Karpas-422 (cell line): ENCODE measurements around the gene AGBL4. TPM values are rescaled to one million over a fixed set of nuclear protein-coding genes. Genes with fewer than 3 reads are reported as not detected.

Experiments
- DNase-seq: peaks from one replicate; pipeline ENCODE4 v3.0.0-alpha.2; 2015
- H2AFZ ChIP-seq: fragments of 200-600 bp; sonication (generic); 2 replicates; pipeline ENCODE4 v1.6.1; 2014; ENCODE audit warnings: antibody characterized with exemption, low read length, mixed read lengths
- H3K27ac ChIP-seq: fragments of 200-600 bp; sonication (generic); 2 replicates; pipeline ENCODE4 v1.5.1; 2014; ENCODE audit warnings: mild to moderate bottlenecking, low read length, moderate library complexity
- H3K27me3 ChIP-seq: fragments of 200-600 bp; sonication (generic); 2 replicates; pipeline ENCODE4 v1.6.1; 2014; ENCODE audit warnings: low read length, mixed read lengths
- H3K36me3 ChIP-seq: fragments of 200-600 bp; sonication (generic); 2 replicates; pipeline ENCODE4 v1.6.1; 2014; ENCODE audit warnings: low read length, mixed read lengths; ENCODE audit not compliant: insufficient read depth
- H3K4me1 ChIP-seq: fragments of 200-600 bp; sonication (generic); 2 replicates; pipeline ENCODE4 v1.6.1; 2014; ENCODE audit warnings: mild to moderate bottlenecking, low read length, mixed read lengths
- H3K4me2 ChIP-seq: fragments of 200-600 bp; sonication (generic); 2 replicates; pipeline ENCODE4 v1.6.1; 2014; ENCODE audit warnings: low read length, low read depth, mild to moderate bottlenecking; ENCODE audit not compliant: poor library complexity, severe bottlenecking
- H3K4me3 ChIP-seq: fragments of 200-600 bp; sonication (generic); 2 replicates; pipeline ENCODE4 v1.5.1; 2014; ENCODE audit warnings: mild to moderate bottlenecking, antibody characterized with exemption, low read length, mixed read lengths
- H3K79me2 ChIP-seq: fragments of 200-600 bp; sonication (generic); 2 replicates; pipeline ENCODE4 v1.6.1; 2014; ENCODE audit warnings: mild to moderate bottlenecking, low read length, mixed read lengths
- H3K9ac ChIP-seq: fragments of 200-600 bp; sonication (generic); 2 replicates; pipeline ENCODE4 v1.6.0; 2014; ENCODE audit warnings: low read length
- H3K9me2 ChIP-seq: fragments of 200-600 bp; sonication (generic), shearing (Covaris generic); replicated peaks from 2 replicates; pipeline ENCODE4 v1.6.0; 2014; ENCODE audit warnings: mild to moderate bottlenecking, low read length, moderate library complexity; ENCODE audit not compliant: insufficient read depth
- H3K9me3 ChIP-seq: fragments of 300-700, 200-600 bp; sonication (generic); 2 replicates; pipeline ENCODE4 v1.6.1; 2014; ENCODE audit warnings: low read length, mixed read lengths
- H4K20me1 ChIP-seq: fragments of 200-600 bp; sonication (generic); 2 replicates; pipeline ENCODE4 v1.6.1; 2014; ENCODE audit warnings: mild to moderate bottlenecking, antibody characterized with exemption, low read length, low read depth; ENCODE audit not compliant: insufficient read depth
- total RNA-seq: library from RNA; depleted of rRNA; stranded (reverse); fragments of >200 nt; shearing (Covaris generic); gene quantifications from 2 replicates; pipeline ENCODE4 v1.2.3, GENCODE V29; 2014; ENCODE audit warnings: low replicate concordance; rRNA removed

The AGBL4 gene
- total RNA-seq: not detected in 2 replicates

DNA sequence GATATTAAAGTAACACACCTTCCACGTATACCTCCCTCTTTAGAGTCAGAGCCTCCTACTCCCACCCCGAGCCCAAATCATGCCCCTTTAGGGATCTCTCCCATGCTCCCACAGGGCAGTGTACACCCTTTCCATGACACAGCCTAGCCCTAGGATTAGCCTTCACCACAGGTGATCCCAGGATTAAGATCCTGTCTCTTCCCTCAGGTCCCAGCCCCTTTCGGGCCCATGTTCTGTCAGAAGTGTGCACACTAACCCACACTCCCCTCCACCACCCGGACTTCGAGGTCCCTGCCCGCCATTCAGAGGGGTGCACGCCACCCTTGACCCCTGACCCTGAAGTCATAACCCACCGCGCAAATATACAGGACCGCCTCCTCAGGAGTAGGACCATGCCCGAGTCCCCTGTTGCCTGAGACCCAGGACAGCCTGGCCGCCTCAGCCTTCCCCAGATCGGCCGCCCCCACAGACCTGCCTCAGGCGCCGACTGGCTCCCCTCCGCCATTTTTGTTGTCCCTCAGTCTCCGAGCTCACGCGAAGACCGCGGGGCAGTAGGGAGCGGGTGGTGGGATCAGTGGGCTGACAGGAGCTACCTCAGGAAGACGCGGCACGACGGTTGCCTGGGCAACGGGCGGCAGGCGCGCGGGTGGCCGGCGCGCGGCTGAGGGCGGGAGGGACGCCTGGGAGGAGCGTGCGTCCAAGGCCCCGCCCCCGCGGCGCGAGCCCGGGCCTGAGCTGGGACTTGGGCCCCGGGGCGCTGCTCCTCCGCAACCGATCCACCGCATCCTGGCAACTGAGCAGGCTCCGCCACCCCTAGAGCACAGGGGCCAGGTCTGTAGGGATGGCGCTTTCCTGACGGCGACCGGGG lies at the start of gene AGBL4:
AGBL4 (minus strand) TSS at position 663 of the 868 bp plus-strand sequence.
- Histone ChIP-seq H3K4me3 (no peak within 1 kb of the TSS), H3K4me2 (no peak within 1 kb of the TSS), H2AFZ (no peak within 1 kb of the TSS)

DNA sequence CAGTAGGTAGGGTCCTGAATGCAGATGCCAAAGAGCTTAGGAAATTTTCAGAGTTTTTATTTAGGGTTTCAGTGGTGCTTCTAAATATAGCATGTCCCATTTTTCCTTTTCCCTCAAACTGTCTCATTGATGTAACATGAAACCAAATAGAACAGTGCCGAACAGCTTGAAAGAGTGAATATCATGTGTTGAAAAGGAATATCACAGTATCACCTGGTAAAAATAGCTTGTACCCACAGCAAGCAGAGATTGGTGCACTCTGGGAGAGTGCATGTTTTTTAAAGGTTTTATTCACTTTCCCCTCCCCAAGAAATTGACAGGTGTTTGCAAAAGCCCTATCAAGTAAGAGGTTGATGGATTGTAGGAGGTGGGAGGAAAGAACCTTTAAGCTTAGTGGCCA lies 43.1 kb upstream of the AGBL4 start:
- no peak overlapping the region for H3K9ac ChIP-seq
- no peaks in the 10 kb centered on the region for H3K4me1 ChIP-seq
- H3K4me2 ChIP-seq: no peak overlapping the region
- no peak for DNase-seq
- H3K27ac ChIP-seq: no peak overlapping the region
- H2AFZ ChIP-seq: no peak overlapping the region
- H3K9me3 ChIP-seq: no peaks in the 10 kb centered on the region
- no peaks in the 10 kb centered on the region for H3K9me2 ChIP-seq
- H3K79me2 ChIP-seq: no peaks in the 10 kb centered on the region
- H4K20me1 ChIP-seq: no peaks in the 10 kb centered on the region
- no peaks in the 10 kb centered on the region for H3K36me3 ChIP-seq
- no peak overlapping the region for H3K4me3 ChIP-seq
- no peaks in the 10 kb centered on the region for H3K27me3 ChIP-seq

More for the DNA sequence above, at the start of gene AGBL4:
- Histone ChIP-seq H4K20me1 (no peaks in the 10 kb centered on the region), H3K9me3 (no peaks in the 10 kb centered on the region), H3K27ac (no peak within 1 kb of the TSS), H3K4me1 (no peaks in the 10 kb centered on the region), H3K79me2 (no peaks in the 10 kb centered on the region), H3K9ac (no peak within 1 kb of the TSS), H3K36me3 (no peaks in the 10 kb centered on the region), H3K9me2 (no peaks in the 10 kb centered on the region), H3K27me3 (no peaks in the 10 kb centered on the region)
- no peak for DNase-seq

DNA sequence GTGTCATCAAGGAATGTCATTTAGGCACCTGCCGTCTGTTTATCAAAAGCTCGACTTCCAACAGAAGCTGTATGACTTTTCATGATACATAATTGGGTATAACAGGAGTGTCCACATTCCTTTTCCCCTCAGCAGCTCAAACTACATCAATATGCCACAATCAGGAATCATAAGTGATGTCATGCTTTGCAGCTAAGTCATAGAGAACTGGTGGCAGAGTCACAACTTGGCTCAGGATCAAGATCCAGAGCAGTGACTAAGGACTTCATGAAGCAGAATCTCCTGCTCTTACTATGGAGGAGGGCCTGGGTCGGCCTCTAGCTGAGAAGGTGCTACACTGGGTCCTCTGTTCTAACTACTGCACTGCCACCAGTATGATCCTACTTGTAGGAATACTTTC lies 36.5 kb upstream of the AGBL4 start:
- Histone ChIP-seq H3K4me2 (no peak overlapping the region), H4K20me1 (no peaks in the 10 kb centered on the region), H3K79me2 (no peaks in the 10 kb centered on the region), H3K9me2 (no peaks in the 10 kb centered on the region), H3K27ac (no peak overlapping the region), H3K4me1 (no peaks in the 10 kb centered on the region), H3K9me3 (no peaks in the 10 kb centered on the region), H3K36me3 (no peaks in the 10 kb centered on the region), H3K4me3 (no peak overlapping the region), H2AFZ (no peak overlapping the region), H3K27me3 (no peaks in the 10 kb centered on the region), H3K9ac (no peak overlapping the region)
- DNase-seq: no peak

GRCh38 chr1:50048791-50049190 lies 25.0 kb upstream of the AGBL4 start:
- Histone ChIP-seq H3K4me3 (no peak overlapping the region), H3K9me2 (no peaks in the 10 kb centered on the region), H3K9me3 (no peaks in the 10 kb centered on the region), H3K4me1 (no peaks in the 10 kb centered on the region), H3K36me3 (no peaks in the 10 kb centered on the region), H3K79me2 (no peaks in the 10 kb centered on the region), H3K27ac (no peak overlapping the region), H3K9ac (no peak overlapping the region), H3K4me2 (no peak overlapping the region), H4K20me1 (no peaks in the 10 kb centered on the region), H3K27me3 (no peaks in the 10 kb centered on the region), H2AFZ (no peak overlapping the region)
- DNase-seq: no peak

DNA sequence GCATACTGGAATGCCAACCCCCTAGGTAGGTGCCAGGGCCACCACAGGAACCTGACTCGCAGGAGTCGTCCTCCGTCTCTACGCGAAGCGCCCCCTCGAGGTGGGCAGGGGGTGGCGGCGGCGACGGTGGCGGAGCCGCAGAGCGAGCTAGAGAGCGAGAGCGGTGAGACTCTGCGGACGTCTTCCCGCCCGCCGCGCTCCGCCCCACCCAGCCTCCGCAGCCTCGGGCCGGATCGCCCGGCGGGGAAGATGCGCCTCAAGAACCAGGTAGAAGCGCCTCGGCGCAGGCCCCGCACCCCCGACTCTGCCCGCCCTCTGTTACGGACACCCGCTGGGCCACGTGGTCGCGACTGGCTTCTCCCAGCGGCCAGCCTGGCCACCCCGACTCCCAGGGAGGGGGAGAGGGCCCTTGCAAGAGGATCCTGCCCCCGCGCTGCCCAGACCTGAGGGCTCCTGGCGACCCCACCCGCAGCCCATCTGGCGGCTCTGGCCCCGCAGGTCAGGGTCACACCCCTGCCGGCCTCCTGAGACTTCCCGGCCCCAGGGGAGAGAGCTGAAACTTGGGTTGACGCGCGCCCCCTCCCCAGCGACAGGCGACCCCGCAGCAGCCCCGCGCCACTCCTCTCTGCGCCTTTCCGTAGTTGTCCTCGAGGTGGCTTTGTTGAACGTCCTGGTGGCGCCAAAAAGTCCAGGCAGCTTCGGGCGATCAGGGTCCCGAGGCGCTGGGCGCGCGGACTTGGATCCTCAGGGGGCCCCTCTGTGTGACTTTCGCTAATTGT lies 24.4 kb upstream of the AGBL4 start:
- Histone ChIP-seq H3K4me1 (no peaks in the 10 kb centered on the region), H3K79me2 (no peaks in the 10 kb centered on the region), H3K27me3 (no peaks in the 10 kb centered on the region), H3K4me3 (no peak overlapping the region), H3K9me2 (no peaks in the 10 kb centered on the region), H3K9me3 (no peaks in the 10 kb centered on the region), H3K9ac (no peak overlapping the region), H3K27ac (no peak overlapping the region), H2AFZ (no peak overlapping the region), H4K20me1 (no peaks in the 10 kb centered on the region), H3K36me3 (no peaks in the 10 kb centered on the region), H3K4me2 (no peak overlapping the region)
- no peak for DNase-seq

DNA sequence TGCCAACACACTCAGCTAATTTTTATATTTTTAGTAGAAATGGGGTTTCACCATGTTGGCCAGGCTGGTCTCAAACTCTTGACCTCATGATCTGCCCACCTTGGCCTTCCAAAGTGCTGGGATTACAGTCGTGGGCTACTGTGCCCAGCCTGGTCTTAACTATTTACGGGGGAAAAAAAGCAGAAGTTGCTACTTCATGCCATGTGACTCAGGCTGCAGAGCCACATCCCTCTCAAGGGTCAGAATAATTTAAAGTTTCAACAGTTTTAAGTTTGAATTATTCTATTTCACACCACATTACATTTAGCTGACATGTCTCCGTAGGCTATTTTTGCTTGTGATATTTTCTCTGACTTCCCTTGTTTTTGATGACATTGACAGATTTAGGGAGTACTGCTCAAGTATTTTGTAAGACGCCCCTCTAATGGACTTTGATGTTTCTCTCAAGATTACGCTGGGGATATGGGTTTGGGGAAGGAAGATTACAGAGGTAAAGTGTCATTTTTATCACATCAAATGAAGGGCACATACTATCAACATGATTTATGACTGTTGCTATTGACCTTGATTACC lies 14.6 kb upstream of the AGBL4 start:
- H3K9me3 ChIP-seq: no peaks in the 10 kb centered on the region
- H3K4me3 ChIP-seq: no peak overlapping the region
- no peaks in the 10 kb centered on the region for H3K36me3 ChIP-seq
- no peaks in the 10 kb centered on the region for H3K79me2 ChIP-seq
- no peaks in the 10 kb centered on the region for H3K4me1 ChIP-seq
- H4K20me1 ChIP-seq: no peaks in the 10 kb centered on the region
- no peak for DNase-seq
- no peaks in the 10 kb centered on the region for H3K27me3 ChIP-seq
- H3K4me2 ChIP-seq: no peak overlapping the region
- H3K9me2 ChIP-seq: no peaks in the 10 kb centered on the region
- no peak overlapping the region for H2AFZ ChIP-seq
- no peak overlapping the region for H3K27ac ChIP-seq
- H3K9ac ChIP-seq: no peak overlapping the region

DNA sequence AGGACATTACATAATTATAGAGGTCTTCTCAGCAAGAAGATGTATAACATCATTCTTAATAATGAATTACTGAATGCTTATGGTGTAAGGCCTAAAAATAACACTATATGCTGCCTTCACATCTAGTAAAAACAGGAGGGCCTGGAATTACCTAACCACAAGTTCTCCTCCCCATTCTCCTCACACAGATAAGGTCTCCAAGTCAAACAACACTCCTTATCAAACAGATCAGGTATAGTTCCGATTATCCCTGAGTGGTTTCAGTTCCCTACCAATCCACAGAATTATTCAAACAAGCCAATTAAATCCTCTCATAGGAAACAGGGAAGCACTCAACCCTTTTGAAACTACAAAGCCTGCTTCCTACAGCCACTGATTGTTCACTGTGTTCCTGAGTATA lies 4.0 kb upstream of the AGBL4 start:
- no peak overlapping the region for H3K27ac ChIP-seq
- H3K27me3 ChIP-seq: no peaks in the 10 kb centered on the region
- H3K4me3 ChIP-seq: no peak overlapping the region
- no peak overlapping the region for H3K4me2 ChIP-seq
- H2AFZ ChIP-seq: no peak overlapping the region
- H3K36me3 ChIP-seq: no peaks in the 10 kb centered on the region
- no peaks in the 10 kb centered on the region for H4K20me1 ChIP-seq
- no peaks in the 10 kb centered on the region for H3K79me2 ChIP-seq
- H3K9me2 ChIP-seq: no peaks in the 10 kb centered on the region
- H3K9me3 ChIP-seq: no peaks in the 10 kb centered on the region
- DNase-seq: no peak
- no peak overlapping the region for H3K9ac ChIP-seq
- no peaks in the 10 kb centered on the region for H3K4me1 ChIP-seq

DNA sequence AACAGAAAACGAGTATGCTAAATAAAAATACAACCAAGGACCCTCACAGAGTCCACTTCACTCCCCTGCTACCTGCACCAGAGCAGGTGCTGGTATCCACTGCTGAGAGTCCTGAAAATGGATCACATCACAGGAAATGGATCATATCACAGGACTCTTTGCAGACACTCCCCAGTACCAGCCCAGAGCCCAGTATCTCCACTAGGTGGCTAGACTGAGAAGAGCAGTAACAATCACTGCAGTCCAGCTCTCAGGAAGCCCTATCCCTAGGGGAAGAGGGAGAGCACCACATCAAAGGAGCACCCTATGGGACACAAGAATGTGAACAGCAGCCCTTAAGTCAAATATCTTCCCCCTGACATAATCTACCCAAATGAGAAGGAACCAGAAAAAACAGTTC lies 28.0 kb downstream of the AGBL4 start:
- H3K4me3 ChIP-seq: no peak overlapping the region
- H4K20me1 ChIP-seq: no peaks in the 10 kb centered on the region
- no peaks in the 10 kb centered on the region for H3K27me3 ChIP-seq
- no peak overlapping the region for H3K4me2 ChIP-seq
- H3K9me3 ChIP-seq: no peaks in the 10 kb centered on the region
- H3K9me2 ChIP-seq: no peaks in the 10 kb centered on the region
- DNase-seq: no peak
- H3K9ac ChIP-seq: no peak overlapping the region
- no peaks in the 10 kb centered on the region for H3K79me2 ChIP-seq
- no peaks in the 10 kb centered on the region for H3K4me1 ChIP-seq
- no peaks in the 10 kb centered on the region for H3K36me3 ChIP-seq
- H3K27ac ChIP-seq: no peak overlapping the region
- no peak overlapping the region for H2AFZ ChIP-seq
